LNCaP clone FGC (cell line): Measurements from ENCODE around the gene MTG2.

Experiments used
- DNase-seq: peaks from one replicate; pipeline ENCODE4 v3.0.0-alpha.2; 2011; ENCODE audit warnings: low read depth
- H3K4me3 ChIP-seq: 2 replicates; pipeline ENCODE4 v1.5.1; 2011; ENCODE audit warnings: mild to moderate bottlenecking, low read depth, low read length, control low read depth
- CTCF ChIP-seq: IDR thresholded peaks from 2 replicates; pipeline ENCODE4 v1.5.1; 2012; ENCODE audit warnings: mild to moderate bottlenecking; ENCODE audit not compliant: control insufficient read depth, insufficient read depth; ENCODE audit errors: extremely low read depth

Gene MTG2

GRCh38 chr20:62235001-62235776 is 52.4 kb downstream of the MTG2 start:
- no peak for DNase-seq
- TF ChIP-seq CTCF = no peak
- no peak overlapping the region for H3K4me3 ChIP-seq

GRCh38 chr20:62235777-62236157 is 52.9 kb downstream of the MTG2 start:
- no peak overlapping the region for H3K4me3 ChIP-seq
- DNase-seq = no peak
- TF ChIP-seq CTCF = no peak

- no peak overlapping the region for H3K4me3 ChIP-seq
- DNase-seq = no peak
- no peak for TF ChIP-seq CTCF
These were observed 53.4 kb downstream of the MTG2 start for GRCh38 chr20:62236200-62236599.

GRCh38 chr20:62236766-62237513 is 54.1 kb downstream of the MTG2 start:
- TF ChIP-seq CTCF = no peak
- no peak for DNase-seq
- no peak overlapping the region for H3K4me3 ChIP-seq

GRCh38 chr20:62237514-62237800 is 54.6 kb downstream of the MTG2 start:
- no peak for TF ChIP-seq CTCF
- no peak overlapping the region for H3K4me3 ChIP-seq
- DNase-seq = no peak

GRCh38 chr20:62237801-62238568 is 55.2 kb downstream of the MTG2 start, which contains the start of gene OSBPL2:
TSS of gene OSBPL2 (plus strand) at chr20:62238521. CDS start at chr20:62256185, 17,664 bp downstream.
- DNase-seq = peak; percentile 93
- no peak for TF ChIP-seq CTCF
- H3K4me3 ChIP-seq = peak within 1 kb of the TSS; percentile 75
